GM23338 (cell line): ENCODE data around the gene CNPY1. TPM values are rescaled to one million over a fixed set of nuclear protein-coding genes. Genes with fewer than 3 reads are reported as not detected.
A peak's percentile ranks its signal among the peaks of the same experiment; 100 is the strongest.

Experiments
- ATAC-seq: fragments of 200-7000 bp; cut with Tn5 transposase; 3 replicates; pipeline ENCODE4 v1.9.1; 2020
- DNase-seq: peaks from one replicate; pipeline ENCODE4 v3.0.0-alpha.2; 2015; ENCODE audit warnings: low spot score
- H2AFZ ChIP-seq: fragments of 200-600 bp; sonication (generic); 2 replicates; pipeline ENCODE4 v1.8.0; 2016; ENCODE audit warnings: antibody characterized with exemption, mild to moderate bottlenecking, moderate library complexity
- H3F3A ChIP-seq: fragments of 200-600 bp; sonication (generic); replicated peaks from 2 replicates; pipeline ENCODE4 v1.8.0; 2017; ENCODE audit warnings: antibody characterized with exemption, mixed run types, low read depth
- H3K27ac ChIP-seq: fragments of 200-600 bp; sonication (generic); 2 replicates; pipeline ENCODE4 v1.6.1; 2016; ENCODE audit warnings: low read depth
- H3K27me3 ChIP-seq: fragments of 200-600 bp; sonication (generic); 2 replicates; pipeline ENCODE4 v1.8.0; 2016; ENCODE audit warnings: mild to moderate bottlenecking, mixed run types, moderate library complexity; ENCODE audit not compliant: insufficient read depth
- H3K36me3 ChIP-seq: fragments of 200-600 bp; sonication (generic); 2 replicates; pipeline ENCODE4 v1.8.0; 2016; ENCODE audit warnings: mild to moderate bottlenecking; ENCODE audit not compliant: insufficient read depth
- H3K4me1 ChIP-seq: fragments of 200-600 bp; sonication (generic); 2 replicates; pipeline ENCODE4 v1.8.0; 2016; ENCODE audit warnings: mild to moderate bottlenecking, moderate library complexity; ENCODE audit not compliant: insufficient read depth
- H3K4me2 ChIP-seq: fragments of 200-600 bp; sonication (generic); 2 replicates; pipeline ENCODE4 v1.7.1; 2017; ENCODE audit warnings: mixed run types
- H3K4me3 ChIP-seq: fragments of 200-600 bp; sonication (generic); 2 replicates; pipeline ENCODE4 v1.6.1; 2016; ENCODE audit warnings: mixed run types
- H3K79me2 ChIP-seq: fragments of 200-600 bp; sonication (generic); replicated peaks from 2 replicates; pipeline ENCODE4 v1.8.0; 2017; ENCODE audit warnings: mild to moderate bottlenecking; ENCODE audit not compliant: insufficient read depth
- H3K9me2 ChIP-seq: fragments of 200-600 bp; sonication (generic); 2 replicates; pipeline ENCODE4 v1.8.0; 2017; ENCODE audit not compliant: insufficient read depth
- H4K20me1 ChIP-seq: fragments of 200-600 bp; sonication (generic); replicated peaks from 2 replicates; pipeline ENCODE4 v1.8.0; 2017; ENCODE audit warnings: mild to moderate bottlenecking; ENCODE audit not compliant: insufficient read depth
- H3K27ac Mint-ChIP-seq: 2 replicates; pipeline ENCODE4 v1.8.0; 2020; ENCODE audit warnings: inconsistent platforms, mild to moderate bottlenecking, moderate library complexity, mixed read lengths
- H3K27me3 Mint-ChIP-seq: 3 replicates; pipeline ENCODE4 v1.8.0; 2022; ENCODE audit warnings: low read depth, mild to moderate bottlenecking, moderate library complexity, mixed read lengths, inconsistent platforms; ENCODE audit not compliant: insufficient read depth, poor library complexity
- H3K36me3 Mint-ChIP-seq: 3 replicates; pipeline ENCODE4 v1.8.0; 2021; ENCODE audit warnings: low read depth, mild to moderate bottlenecking, inconsistent platforms, moderate library complexity, mixed read lengths
- H3K4me1 Mint-ChIP-seq: 3 replicates; pipeline ENCODE4 v1.8.0; 2020; ENCODE audit warnings: mild to moderate bottlenecking, inconsistent platforms, mixed read lengths
- H3K4me3 Mint-ChIP-seq: 3 replicates; pipeline ENCODE4 v1.8.0; 2021; ENCODE audit warnings: moderate library complexity, mild to moderate bottlenecking, inconsistent platforms, mixed read lengths
- H3K9me3 Mint-ChIP-seq: 3 replicates; pipeline ENCODE4 v1.8.0; 2020; ENCODE audit warnings: moderate library complexity, mild to moderate bottlenecking, inconsistent platforms, mixed read lengths
- CREB1 ChIP-seq: fragments of 250-450 bp; sonication (Bioruptor Pico); IDR thresholded peaks from 2 replicates; pipeline ENCODE4 v1.5.0; 2020; ENCODE audit warnings: low read depth, mild to moderate bottlenecking, moderate library complexity
- CTCF ChIP-seq, 2 experiments: fragments of 200-600 bp in 1 of 2; sonication (generic) in 1 of 2; conservative IDR thresholded peaks; 2 replicates each; pipeline versions ENCODE4 v1.5.1 to v1.6.1; 2016 to 2017; ENCODE audit warnings: antibody characterized with exemption in 2 of 2, low read depth in 2 of 2, mild to moderate bottlenecking in 2 of 2, moderate library complexity in 1 of 2
- EZH2 ChIP-seq: fragments of 200-600 bp; sonication (generic); IDR thresholded peaks from one replicate; pipeline ENCODE4 v1.8.0; 2017; ENCODE audit warnings: antibody characterized with exemption, mild to moderate bottlenecking, low read depth; ENCODE audit not compliant: unreplicated experiment
- EZH2phosphoT487 ChIP-seq: fragments of 200-600 bp; sonication (generic); IDR thresholded peaks from one replicate; pipeline ENCODE4 v1.8.1; 2018; ENCODE audit warnings: antibody characterized with exemption; ENCODE audit not compliant: unreplicated experiment
- JUNB ChIP-seq: IDR thresholded peaks from one replicate; pipeline ENCODE4 v1.6.1; 2016; ENCODE audit warnings: antibody characterized with exemption; ENCODE audit not compliant: unreplicated experiment
- NANOG ChIP-seq: IDR thresholded peaks from 2 replicates; pipeline ENCODE4 v1.6.1; 2016; ENCODE audit warnings: antibody characterized with exemption, borderline replicate concordance
- REST ChIP-seq: IDR thresholded peaks from one replicate; pipeline ENCODE4 v1.6.1; 2018; ENCODE audit warnings: antibody characterized with exemption; ENCODE audit not compliant: unreplicated experiment
- STAT1 ChIP-seq: IDR thresholded peaks from one replicate; pipeline ENCODE4 v1.6.1; 2016; ENCODE audit warnings: antibody characterized with exemption; ENCODE audit not compliant: unreplicated experiment
- ZNF114 ChIP-seq: fragments of 250-450 bp; sonication (Bioruptor Pico); IDR thresholded peaks from 2 replicates; pipeline ENCODE4 v1.5.0; 2020; ENCODE audit warnings: mild to moderate bottlenecking, moderate library complexity
- ZNF331 ChIP-seq: fragments of 250-450 bp; sonication (Bioruptor Pico); IDR thresholded peaks from 2 replicates; pipeline ENCODE4 v1.5.0; 2020; ENCODE audit warnings: low read depth, mild to moderate bottlenecking, moderate library complexity
- polyA plus RNA-seq: library from polyadenylated mRNA; unstranded; fragments of >200 nt; fragmentation: Nextera tagmentation; extraction: Ambion mirVana; gene quantifications from 2 replicates; pipeline ENCODE4 v1.2.1, GENCODE V29; 2016
- total RNA-seq: library from RNA; depleted of rRNA; stranded (reverse); fragments of >200 nt; shearing (Covaris generic); gene quantifications from 2 replicates; pipeline ENCODE4 v1.2.3, GENCODE V29; 2014
- TF ChIP-seq, protein P1 (sequence below): IDR thresholded peaks from 2 replicates; pipeline ENCODE4 v1.6.1; 2016; ENCODE audit warnings: antibody characterized with exemption

CNPY1 gene
- total and polyA plus RNA-seq, 2 experiments from 2014 or later: not detected

- TF ChIP-seq EZH2: no peak
- TF ChIP-seq, protein P1, sequence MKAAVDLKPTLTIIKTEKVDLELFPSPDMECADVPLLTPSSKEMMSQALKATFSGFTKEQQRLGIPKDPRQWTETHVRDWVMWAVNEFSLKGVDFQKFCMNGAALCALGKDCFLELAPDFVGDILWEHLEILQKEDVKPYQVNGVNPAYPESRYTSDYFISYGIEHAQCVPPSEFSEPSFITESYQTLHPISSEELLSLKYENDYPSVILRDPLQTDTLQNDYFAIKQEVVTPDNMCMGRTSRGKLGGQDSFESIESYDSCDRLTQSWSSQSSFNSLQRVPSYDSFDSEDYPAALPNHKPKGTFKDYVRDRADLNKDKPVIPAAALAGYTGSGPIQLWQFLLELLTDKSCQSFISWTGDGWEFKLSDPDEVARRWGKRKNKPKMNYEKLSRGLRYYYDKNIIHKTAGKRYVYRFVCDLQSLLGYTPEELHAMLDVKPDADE: no peak
- TF ChIP-seq ZNF114 (CRISPR knock-in tag): no peak
- TF ChIP-seq NANOG: no peak
- no peak for TF ChIP-seq REST
- TF ChIP-seq ZNF331 (CRISPR knock-in tag): no peak
- TF ChIP-seq CREB1 (CRISPR knock-in tag): no peak
- TF ChIP-seq JUNB: no peak
- TF ChIP-seq CTCF (conservative IDR thresholded peaks at IDR 0.05; ENCODE audit: low read depth in 2 of 2): no peak
- TF ChIP-seq STAT1: no peak
Observed at GRCh38 chr7:155508376-155509358, 37.7 kb downstream of the CNPY1 start (continued).

DNA sequence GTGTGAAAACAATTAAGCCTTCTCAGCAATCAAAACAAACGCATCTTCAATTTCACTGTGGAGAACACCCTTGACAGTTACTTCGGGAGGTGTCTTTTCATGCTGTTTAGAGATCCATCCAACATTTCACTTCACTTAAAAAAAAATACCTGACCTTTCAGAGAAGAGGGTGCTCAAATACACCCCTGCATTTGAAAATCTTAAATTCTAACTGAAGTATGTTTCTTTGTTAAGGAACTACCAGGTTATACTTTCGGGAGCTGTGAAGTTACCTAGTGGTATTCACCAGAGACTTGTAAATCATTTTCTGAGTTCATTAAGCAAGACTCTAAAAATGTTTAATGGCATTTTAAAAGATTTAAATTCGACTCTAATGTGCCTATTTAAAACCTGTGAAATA lies 38.8 kb downstream of the CNPY1 start:
- no peak overlapping the region for H3K4me3 ChIP-seq
- peak overlapping the region; percentile 75 for H3K4me2 ChIP-seq
- H3K9me2 ChIP-seq: no peaks in the 10 kb centered on the region
- H3K27ac ChIP-seq: no peak overlapping the region
- H3K4me1 ChIP-seq: peaks cover 44% of the 10 kb centered on the region
- H3K4me1 Mint-ChIP-seq: peaks cover 45% of the 10 kb centered on the region
- no peak overlapping the region for H3K27ac Mint-ChIP-seq
- H3K79me2 ChIP-seq: no peaks in the 10 kb centered on the region
- peaks cover 16% of the 10 kb centered on the region for H4K20me1 ChIP-seq
- ATAC-seq: no peak
- no peaks in the 10 kb centered on the region for H3K36me3 ChIP-seq
- H3K27me3 Mint-ChIP-seq: peaks cover 95% of the 10 kb centered on the region
- H3K4me3 Mint-ChIP-seq: no peak overlapping the region; the same call in 2 of the 3 replicates
- peaks cover 97% of the 10 kb centered on the region for H3K27me3 ChIP-seq
- H2AFZ ChIP-seq: no peak overlapping the region
- TF ChIP-seq EZH2: peak; percentile 49
- TF ChIP-seq EZH2phosphoT487: no peak
- no peaks in the 10 kb centered on the region for H3K36me3 Mint-ChIP-seq
- DNase-seq: no peak
- H3F3A ChIP-seq: peaks cover 13% of the 10 kb centered on the region; the same call in 1 of the 2 replicates
- H3K9me3 Mint-ChIP-seq: no peaks in the 10 kb centered on the region
